IPS-18a (cell line): Measurements from ENCODE around the gene PTTG2.
"Not testable (repeated sequence)": the region's sequence is repeated elsewhere in the genome, so short reads cannot be mapped to it uniquely, and the experiment has no call there.

Experiments
- H3K27ac ChIP-seq: one replicate; pipeline ENCODE4 v1.5.1; 2013; ENCODE audit warnings: low read length
- H3K27me3 ChIP-seq: one replicate; pipeline ENCODE4 v1.6.1; 2013; ENCODE audit warnings: mild to moderate bottlenecking, low read length; ENCODE audit not compliant: control insufficient read depth, insufficient read depth
- H3K36me3 ChIP-seq: one replicate; pipeline ENCODE4 v1.6.1; 2013; ENCODE audit warnings: low read depth, low read length; ENCODE audit not compliant: control insufficient read depth
- H3K4me1 ChIP-seq: one replicate; pipeline ENCODE4 v1.6.1; 2013; ENCODE audit warnings: low read depth, low read length; ENCODE audit not compliant: control insufficient read depth
- H3K4me3 ChIP-seq: one replicate; pipeline ENCODE4 v1.5.1; 2013; ENCODE audit warnings: low read length
- H3K9ac ChIP-seq: one replicate; pipeline ENCODE4 v1.6.1; 2013; ENCODE audit warnings: mild to moderate bottlenecking, low read length, moderate library complexity
- H3K9me3 ChIP-seq: one replicate; pipeline ENCODE4 v1.6.1; 2013; ENCODE audit warnings: low read depth, low read length; ENCODE audit not compliant: control insufficient read depth

The PTTG2 gene

GRCh38 chr4:37960098-37960497 lies at the start of gene PTTG2:
Gene PTTG2, plus strand, starts transcription at chr4:37960398. Its CDS starts 37 bp downstream, at chr4:37960435.
- H3K9me3 ChIP-seq = no peaks in the 10 kb centered on the region
- no peak within 1 kb of the TSS for H3K9ac ChIP-seq
- H3K36me3 ChIP-seq = no peaks in the 10 kb centered on the region

GRCh38 chr4:37914539-37914938 lies 45.7 kb upstream of the PTTG2 start:
- H3K4me3 ChIP-seq = no peak overlapping the region
- no peak overlapping the region for H3K9ac ChIP-seq
- H3K36me3 ChIP-seq = no peaks in the 10 kb centered on the region
- no peak overlapping the region for H3K27ac ChIP-seq
- no peaks in the 10 kb centered on the region for H3K9me3 ChIP-seq
- H3K4me1 ChIP-seq = no peaks in the 10 kb centered on the region
- H3K27me3 ChIP-seq = no peaks in the 10 kb centered on the region

More at GRCh38 chr4:37960098-37960497, at the start of gene PTTG2:
- Histone ChIP-seq H3K4me3 (no peak within 1 kb of the TSS), H3K4me1 (no peaks in the 10 kb centered on the region), H3K27ac (no peak within 1 kb of the TSS), H3K27me3 (no peaks in the 10 kb centered on the region)

GRCh38 chr4:37917388-37917787 lies 42.8 kb upstream of the PTTG2 start:
- no peaks in the 10 kb centered on the region for H3K36me3 ChIP-seq
- no peaks in the 10 kb centered on the region for H3K9me3 ChIP-seq
- H3K27me3 ChIP-seq = no peaks in the 10 kb centered on the region
- no peaks in the 10 kb centered on the region for H3K4me1 ChIP-seq
- no peak overlapping the region for H3K27ac ChIP-seq
- H3K4me3 ChIP-seq = no peak overlapping the region
- H3K9ac ChIP-seq = no peak overlapping the region

- no peaks in the 10 kb centered on the region for H3K27me3 ChIP-seq
These were observed 41.5 kb upstream of the PTTG2 start for GRCh38 chr4:37918653-37919052.

GRCh38 chr4:37922328-37922727 lies 37.9 kb upstream of the PTTG2 start:
- peaks cover 4% of the 10 kb centered on the region for H3K4me1 ChIP-seq
- no peaks in the 10 kb centered on the region for H3K9me3 ChIP-seq
- no peak overlapping the region for H3K9ac ChIP-seq
- H3K27ac ChIP-seq = no peak overlapping the region
- no peaks in the 10 kb centered on the region for H3K27me3 ChIP-seq
- H3K4me3 ChIP-seq = no peak overlapping the region
- no peaks in the 10 kb centered on the region for H3K36me3 ChIP-seq

More at GRCh38 chr4:37918653-37919052, 41.5 kb upstream of the PTTG2 start:
- no peak overlapping the region for H3K27ac ChIP-seq
- no peak overlapping the region for H3K4me3 ChIP-seq
- no peak overlapping the region for H3K9ac ChIP-seq
- H3K9me3 ChIP-seq = no peaks in the 10 kb centered on the region
- no peaks in the 10 kb centered on the region for H3K36me3 ChIP-seq
- H3K4me1 ChIP-seq = no peaks in the 10 kb centered on the region

GRCh38 chr4:37923089-37923488 lies 37.1 kb upstream of the PTTG2 start:
- H3K9ac ChIP-seq, H3K27me3 ChIP-seq, H3K9me3 ChIP-seq, H3K4me3 ChIP-seq, H3K27ac ChIP-seq, H3K4me1 ChIP-seq, H3K36me3 ChIP-seq: not testable (repeated sequence)

- no peaks in the 10 kb centered on the region for H3K36me3 ChIP-seq
- no peaks in the 10 kb centered on the region for H3K27me3 ChIP-seq
- no peak overlapping the region for H3K9ac ChIP-seq
- H3K4me3 ChIP-seq = no peak overlapping the region
- H3K27ac ChIP-seq = no peak overlapping the region
- peaks cover 4% of the 10 kb centered on the region for H3K4me1 ChIP-seq
- H3K9me3 ChIP-seq = no peaks in the 10 kb centered on the region
These were observed 35.3 kb upstream of the PTTG2 start for GRCh38 chr4:37924946-37925345.

- H3K4me1 ChIP-seq = peaks cover 4% of the 10 kb centered on the region
- H3K9ac ChIP-seq = no peak overlapping the region
- H3K27ac ChIP-seq = no peak overlapping the region
- no peaks in the 10 kb centered on the region for H3K36me3 ChIP-seq
- no peak overlapping the region for H3K4me3 ChIP-seq
- H3K27me3 ChIP-seq = no peaks in the 10 kb centered on the region
- H3K9me3 ChIP-seq = no peaks in the 10 kb centered on the region
These were observed 32.8 kb upstream of the PTTG2 start for GRCh38 chr4:37927434-37927833.

- Histone ChIP-seq H3K27ac (no peak overlapping the region), H3K36me3 (no peaks in the 10 kb centered on the region), H3K27me3 (no peaks in the 10 kb centered on the region), H3K9ac (no peak overlapping the region), H3K4me1 (peaks cover 4% of the 10 kb centered on the region), H3K4me3 (no peak overlapping the region), H3K9me3 (no peaks in the 10 kb centered on the region)
These were observed 31.5 kb upstream of the PTTG2 start for GRCh38 chr4:37928426-37929416.

GRCh38 chr4:37934096-37934495 lies 26.1 kb upstream of the PTTG2 start:
- H3K4me3 ChIP-seq = no peak overlapping the region
- H3K9me3 ChIP-seq = no peaks in the 10 kb centered on the region
- H3K27me3 ChIP-seq = no peaks in the 10 kb centered on the region
- no peak overlapping the region for H3K9ac ChIP-seq
- no peaks in the 10 kb centered on the region for H3K4me1 ChIP-seq
- H3K36me3 ChIP-seq = no peaks in the 10 kb centered on the region
- H3K27ac ChIP-seq = no peak overlapping the region

- H3K9ac ChIP-seq = no peak overlapping the region
- H3K4me3 ChIP-seq = no peak overlapping the region
- no peak overlapping the region for H3K27ac ChIP-seq
- no peaks in the 10 kb centered on the region for H3K27me3 ChIP-seq
- no peaks in the 10 kb centered on the region for H3K9me3 ChIP-seq
- no peaks in the 10 kb centered on the region for H3K36me3 ChIP-seq
- H3K4me1 ChIP-seq = no peaks in the 10 kb centered on the region
These were observed 25.6 kb upstream of the PTTG2 start for GRCh38 chr4:37934609-37935008.

- Histone ChIP-seq H3K27ac (no peak overlapping the region), H3K4me3 (no peak overlapping the region), H3K9me3 (no peaks in the 10 kb centered on the region), H3K27me3 (no peaks in the 10 kb centered on the region), H3K4me1 (no peaks in the 10 kb centered on the region), H3K36me3 (no peaks in the 10 kb centered on the region), H3K9ac (no peak overlapping the region)
These were observed 25.2 kb upstream of the PTTG2 start for GRCh38 chr4:37935026-37935425.
